ENCODE data around the gene HDAC4. TPM values are rescaled to one million over a fixed set of nuclear protein-coding genes. Genes with fewer than 3 reads are reported as not detected.

Gene HDAC4
- total RNA-seq, 1 experiment from 2014 or later: 11.3 TPM

GRCh38 chr2:239026711-239027361, 374.0 kb downstream of the HDAC4 start:
- Histone ChIP-seq H3K9me3 (replicated peaks) (no peaks in the 10 kb centered on the region), H3K4me3 (no peak overlapping the region), H3K27me3 (peaks cover 9% of the 10 kb centered on the region; the same call in 1 of the 2 replicates), H3K36me3 (no peaks in the 10 kb centered on the region), H3K4me1 (no peaks in the 10 kb centered on the region), H3K27ac (no peak overlapping the region)
- no peak for DNase-seq

- H3K4me3 ChIP-seq: no peak overlapping the region
- H3K36me3 ChIP-seq: no peaks in the 10 kb centered on the region
- peaks cover 13% of the 10 kb centered on the region; the same call in 1 of the 2 replicates for H3K27me3 ChIP-seq
- DNase-seq: no peak
- H3K27ac ChIP-seq: no peak overlapping the region
- H3K9me3 ChIP-seq (replicated peaks): no peaks in the 10 kb centered on the region
- no peaks in the 10 kb centered on the region for H3K4me1 ChIP-seq
Measured at GRCh38 chr2:239025951-239026461, 374.8 kb downstream of the HDAC4 start.

- no peak for DNase-seq
- H3K27me3 ChIP-seq: peaks cover 13% of the 10 kb centered on the region; the same call in 1 of the 2 replicates
- H3K4me3 ChIP-seq: no peak overlapping the region
- no peaks in the 10 kb centered on the region for H3K4me1 ChIP-seq
- H3K27ac ChIP-seq: no peak overlapping the region
- H3K9me3 ChIP-seq (replicated peaks): no peaks in the 10 kb centered on the region
- H3K36me3 ChIP-seq: no peaks in the 10 kb centered on the region
Measured at GRCh38 chr2:239025096-239025801, 375.6 kb downstream of the HDAC4 start.

GRCh38 chr2:239024226-239024625, 376.6 kb downstream of the HDAC4 start:
- no peaks in the 10 kb centered on the region for H3K9me3 ChIP-seq (replicated peaks)
- H3K27ac ChIP-seq: no peak overlapping the region
- no peak for DNase-seq
- peaks cover 13% of the 10 kb centered on the region; the same call in 1 of the 2 replicates for H3K27me3 ChIP-seq
- no peaks in the 10 kb centered on the region for H3K36me3 ChIP-seq
- no peak overlapping the region for H3K4me3 ChIP-seq
- no peaks in the 10 kb centered on the region for H3K4me1 ChIP-seq

- no peaks in the 10 kb centered on the region for H3K9me3 ChIP-seq (replicated peaks)
- no peaks in the 10 kb centered on the region for H3K36me3 ChIP-seq
- DNase-seq: no peak
- H3K4me1 ChIP-seq: no peaks in the 10 kb centered on the region
- no peak overlapping the region for H3K4me3 ChIP-seq
- no peak overlapping the region for H3K27ac ChIP-seq
- peaks cover 13% of the 10 kb centered on the region; the same call in 1 of the 2 replicates for H3K27me3 ChIP-seq
Measured at GRCh38 chr2:239022437-239023260, 378.2 kb downstream of the HDAC4 start.

GRCh38 chr2:239021651-239022436, 379.0 kb downstream of the HDAC4 start:
- Histone ChIP-seq H3K36me3 (no peaks in the 10 kb centered on the region), H3K9me3 (replicated peaks) (no peaks in the 10 kb centered on the region), H3K27ac (no peak overlapping the region), H3K27me3 (peaks cover 12% of the 10 kb centered on the region; the same call in 1 of the 2 replicates), H3K4me1 (no peaks in the 10 kb centered on the region), H3K4me3 (no peak overlapping the region)
- no peak for DNase-seq

- no peak for DNase-seq
- H3K36me3 ChIP-seq: no peaks in the 10 kb centered on the region
- H3K27me3 ChIP-seq: peaks cover 9% of the 10 kb centered on the region; the same call in 1 of the 2 replicates
- H3K4me1 ChIP-seq: no peaks in the 10 kb centered on the region
- H3K9me3 ChIP-seq (replicated peaks): no peaks in the 10 kb centered on the region
- H3K4me3 ChIP-seq: no peak overlapping the region
- H3K27ac ChIP-seq: no peak overlapping the region
Measured at GRCh38 chr2:239021224-239021623, 379.6 kb downstream of the HDAC4 start.

- Histone ChIP-seq H3K27ac (no peak overlapping the region), H3K27me3 (peaks cover 9% of the 10 kb centered on the region; the same call in 1 of the 2 replicates), H3K4me3 (no peak overlapping the region), H3K36me3 (no peaks in the 10 kb centered on the region), H3K9me3 (replicated peaks) (no peaks in the 10 kb centered on the region), H3K4me1 (no peaks in the 10 kb centered on the region)
- no peak for DNase-seq
Measured at GRCh38 chr2:239020541-239021041, 380.2 kb downstream of the HDAC4 start.

GRCh38 chr2:239019183-239019581, 381.6 kb downstream of the HDAC4 start:
- Histone ChIP-seq H3K9me3 (replicated peaks) (no peaks in the 10 kb centered on the region), H3K4me3 (no peak overlapping the region), H3K27ac (no peak overlapping the region), H3K36me3 (no peaks in the 10 kb centered on the region), H3K4me1 (no peaks in the 10 kb centered on the region), H3K27me3 (peaks cover 16% of the 10 kb centered on the region; the same call in 1 of the 2 replicates)
- no peak for DNase-seq

- no peak for DNase-seq
- H3K27ac ChIP-seq: no peak overlapping the region
- peaks cover 16% of the 10 kb centered on the region; the same call in 1 of the 2 replicates for H3K27me3 ChIP-seq
- H3K9me3 ChIP-seq (replicated peaks): no peaks in the 10 kb centered on the region
- no peaks in the 10 kb centered on the region for H3K4me1 ChIP-seq
- H3K36me3 ChIP-seq: no peaks in the 10 kb centered on the region
- H3K4me3 ChIP-seq: no peak overlapping the region
Measured at GRCh38 chr2:239018271-239019182, 382.3 kb downstream of the HDAC4 start.

GRCh38 chr2:239017491-239018098, 383.2 kb downstream of the HDAC4 start:
- no peaks in the 10 kb centered on the region for H3K4me1 ChIP-seq
- H3K4me3 ChIP-seq: no peak overlapping the region
- no peak for DNase-seq
- no peaks in the 10 kb centered on the region for H3K36me3 ChIP-seq
- no peaks in the 10 kb centered on the region for H3K9me3 ChIP-seq (replicated peaks)
- H3K27ac ChIP-seq: no peak overlapping the region
- H3K27me3 ChIP-seq: peaks cover 20% of the 10 kb centered on the region; the same call in 1 of the 2 replicates

GRCh38 chr2:239015901-239016675, 384.7 kb downstream of the HDAC4 start:
- H3K36me3 ChIP-seq: no peaks in the 10 kb centered on the region
- H3K4me3 ChIP-seq: no peak overlapping the region
- no peak overlapping the region for H3K27ac ChIP-seq
- no peaks in the 10 kb centered on the region for H3K9me3 ChIP-seq (replicated peaks)
- H3K4me1 ChIP-seq: no peaks in the 10 kb centered on the region
- no peak for DNase-seq
- H3K27me3 ChIP-seq: peaks cover 19% of the 10 kb centered on the region

All from SJCRH30 (cell line).